HUES48 (cell line): ENCODE results near the gene MYLK.

Experiments used
- H3K27ac ChIP-seq: one replicate; pipeline ENCODE4 v1.7.0; 2013; ENCODE audit warnings: low read depth, low read length, inconsistent platforms
- H3K27me3 ChIP-seq: 2 replicates; pipeline ENCODE4 v1.6.1; 2013; ENCODE audit warnings: mild to moderate bottlenecking, low read length; ENCODE audit not compliant: control insufficient read depth, insufficient read depth
- H3K36me3 ChIP-seq: 2 replicates; pipeline ENCODE4 v1.6.1; 2013; ENCODE audit warnings: low read length; ENCODE audit not compliant: control insufficient read depth, insufficient read depth
- H3K4me1 ChIP-seq: 2 replicates; pipeline ENCODE4 v1.6.1; 2013; ENCODE audit warnings: mild to moderate bottlenecking, low read length; ENCODE audit not compliant: control insufficient read depth, insufficient read depth
- H3K4me3 ChIP-seq: 2 replicates; pipeline ENCODE4 v1.5.1; 2013; ENCODE audit warnings: mild to moderate bottlenecking, low read depth, low read length
- H3K9ac ChIP-seq: 2 replicates; pipeline ENCODE4 v1.6.1; 2013; ENCODE audit warnings: mild to moderate bottlenecking, low read depth, low read length, moderate library complexity
- H3K9me3 ChIP-seq: 2 replicates; pipeline ENCODE4 v1.6.1; 2013; ENCODE audit warnings: low read length; ENCODE audit not compliant: control insufficient read depth, insufficient read depth

The MYLK gene

DNA sequence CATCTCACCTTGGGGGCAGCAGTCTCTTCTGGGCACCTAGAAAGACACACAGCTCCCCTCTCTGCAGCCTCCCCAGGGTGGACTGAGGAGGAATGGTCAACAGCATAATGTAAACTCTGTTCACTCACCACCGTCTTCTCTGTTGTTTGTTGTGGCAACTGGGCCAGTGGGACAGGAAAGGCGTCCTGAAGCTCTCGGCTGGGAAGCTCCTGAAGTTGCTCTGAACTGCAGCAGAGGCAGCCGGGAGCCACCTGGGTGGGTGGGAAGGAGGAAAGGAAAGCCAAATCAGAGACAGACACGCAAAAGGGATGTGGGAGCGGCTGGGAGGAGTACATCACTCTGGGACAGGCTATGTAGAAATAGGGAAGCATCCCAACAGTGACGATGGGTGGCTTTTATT lies 52.7 kb downstream of the MYLK start:
- Histone ChIP-seq H3K27me3 (no peaks in the 10 kb centered on the region), H3K9me3 (peaks cover 23% of the 10 kb centered on the region), H3K36me3 (no peaks in the 10 kb centered on the region; the same call in 1 of the 2 replicates), H3K4me3 (no peak overlapping the region), H3K9ac (no peak overlapping the region), H3K27ac (no peak overlapping the region), H3K4me1 (no peaks in the 10 kb centered on the region)

DNA sequence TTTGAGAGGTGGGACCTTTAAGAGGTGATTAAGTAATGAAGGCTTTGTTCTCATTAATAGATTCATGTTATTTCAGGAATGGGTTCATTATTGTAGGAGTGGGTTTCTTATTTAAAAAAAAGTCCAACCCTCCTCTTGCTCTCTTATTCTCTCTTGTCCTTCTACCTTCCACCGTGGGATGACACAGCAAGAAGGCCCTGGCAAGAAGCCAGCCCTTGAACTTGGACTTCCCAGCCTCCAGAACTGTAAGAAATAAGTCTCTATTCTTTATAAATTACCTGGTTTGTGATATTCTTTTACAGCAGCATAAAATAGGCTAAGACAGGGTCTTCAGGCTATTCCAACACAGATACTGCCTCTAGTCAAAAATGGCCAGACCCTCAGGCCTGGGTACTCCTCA lies 62.2 kb downstream of the MYLK start:
- Histone ChIP-seq H3K27me3 (no peaks in the 10 kb centered on the region), H3K9me3 (peaks cover 8% of the 10 kb centered on the region), H3K9ac (no peak overlapping the region), H3K4me3 (no peak overlapping the region), H3K36me3 (no peaks in the 10 kb centered on the region), H3K27ac (no peak overlapping the region), H3K4me1 (0 out of 2 replicates have a peak, but pooled peaks cover 3% of the 10 kb centered on the region)

DNA sequence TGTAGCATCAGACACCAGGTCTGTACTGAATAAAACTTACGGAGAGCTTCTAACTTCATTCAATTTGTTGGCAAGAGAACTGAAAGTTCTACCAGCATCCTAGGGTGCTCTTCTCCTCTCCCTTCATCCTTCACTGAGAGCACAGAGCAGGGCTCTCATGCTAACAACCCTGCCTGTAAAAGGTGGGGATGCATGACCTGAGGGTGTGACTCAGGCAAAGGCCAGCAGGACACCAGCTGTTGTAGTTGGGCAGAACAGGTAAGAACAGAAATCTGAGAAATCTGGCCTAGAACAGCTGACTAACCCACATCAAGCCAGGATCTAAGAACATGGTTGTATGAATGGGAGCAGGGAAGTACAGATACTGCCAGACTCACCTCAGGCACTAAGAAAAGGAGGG lies 64.2 kb downstream of the MYLK start:
- Histone ChIP-seq H3K4me1 (0 out of 2 replicates have a peak, but pooled peaks cover 3% of the 10 kb centered on the region), H3K36me3 (no peaks in the 10 kb centered on the region), H3K9me3 (no peaks in the 10 kb centered on the region), H3K9ac (no peak overlapping the region), H3K27me3 (no peaks in the 10 kb centered on the region), H3K27ac (no peak overlapping the region), H3K4me3 (no peak overlapping the region)

DNA sequence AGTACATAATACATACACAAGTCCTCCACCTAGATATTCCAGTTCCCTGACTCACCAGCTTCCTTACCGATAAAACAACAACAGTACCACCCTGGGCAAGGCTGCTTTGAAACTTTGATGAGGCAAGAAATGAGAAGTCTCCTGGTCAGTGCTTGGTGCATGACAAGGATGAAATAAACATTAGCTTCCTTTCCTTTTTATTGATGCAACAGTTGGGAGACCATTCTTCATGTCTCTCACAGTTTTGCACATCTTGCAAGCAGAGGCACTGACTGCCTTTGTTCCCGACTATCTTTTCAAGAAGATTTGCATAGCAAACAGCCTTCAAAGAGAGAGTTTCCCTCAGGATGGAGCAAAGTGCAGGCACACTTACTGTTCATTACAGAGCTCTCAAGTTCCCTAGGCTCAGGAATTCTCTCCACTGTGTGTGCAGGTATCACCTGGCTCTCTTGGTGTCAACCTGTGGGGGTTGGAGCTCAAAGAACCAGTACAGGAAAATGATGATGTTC lies 65.2 kb downstream of the MYLK start:
- no peaks in the 10 kb centered on the region for H3K27me3 ChIP-seq
- no peak overlapping the region for H3K4me3 ChIP-seq
- no peaks in the 10 kb centered on the region for H3K9me3 ChIP-seq
- H3K36me3 ChIP-seq: no peaks in the 10 kb centered on the region
- H3K27ac ChIP-seq: no peak overlapping the region
- no peak overlapping the region for H3K9ac ChIP-seq
- H3K4me1 ChIP-seq: 0 out of 2 replicates have a peak, but pooled peaks cover 3% of the 10 kb centered on the region

DNA sequence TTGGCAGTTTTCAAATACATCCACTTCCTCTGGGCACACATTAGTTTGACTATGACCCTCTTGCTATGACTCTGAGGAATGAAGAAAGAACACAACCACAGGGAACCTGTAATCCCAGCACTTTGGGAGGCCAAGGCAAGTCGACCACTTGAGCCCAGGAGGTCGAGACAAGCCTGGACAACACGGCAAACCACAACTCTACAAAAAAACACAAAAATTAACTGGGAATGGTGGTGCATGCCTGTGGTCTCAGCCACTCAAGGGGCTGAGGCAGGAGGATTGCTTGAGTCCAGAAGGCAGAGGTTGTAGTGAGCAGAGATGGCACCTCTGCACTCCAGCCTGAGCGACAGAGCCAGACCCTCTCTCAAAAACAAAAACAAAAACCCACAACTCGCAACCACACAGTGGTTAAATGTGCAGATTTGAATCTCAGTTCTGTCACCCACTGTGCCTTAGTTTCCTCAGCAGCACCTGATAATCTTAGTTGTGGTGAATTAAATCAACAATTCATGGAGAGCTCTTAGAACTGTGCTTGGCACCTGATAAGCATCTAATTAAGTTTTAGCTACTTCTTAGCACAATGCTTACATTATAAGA lies 65.7 kb downstream of the MYLK start:
- H3K36me3 ChIP-seq: no peaks in the 10 kb centered on the region

DNA sequence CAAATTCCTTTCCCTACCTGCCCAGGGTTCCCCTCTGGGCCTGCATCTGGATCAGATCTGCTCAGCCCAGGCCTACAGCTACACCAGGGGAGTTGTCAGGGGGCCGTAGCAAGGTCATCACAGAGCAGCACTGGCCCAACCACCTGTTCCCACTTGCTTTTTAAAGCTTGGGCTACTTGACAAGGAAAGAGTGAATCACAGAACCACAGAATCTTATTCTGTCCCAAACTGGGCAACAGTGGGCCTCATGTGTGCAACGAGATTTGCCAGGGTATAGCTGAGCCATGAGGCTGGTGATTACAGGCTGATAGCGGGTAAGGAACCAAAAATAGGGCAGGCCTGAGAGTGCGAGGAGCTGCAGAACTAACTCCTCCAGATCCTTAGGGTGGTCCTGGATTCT lies 66.7 kb downstream of the MYLK start:
- Histone ChIP-seq H3K27ac (no peak overlapping the region), H3K27me3 (no peaks in the 10 kb centered on the region), H3K36me3 (no peaks in the 10 kb centered on the region), H3K4me3 (no peak overlapping the region), H3K9me3 (no peaks in the 10 kb centered on the region), H3K4me1 (0 out of 2 replicates have a peak, but pooled peaks cover 3% of the 10 kb centered on the region), H3K9ac (no peak overlapping the region)

More for the DNA sequence above, 65.7 kb downstream of the MYLK start:
- Histone ChIP-seq H3K4me1 (0 out of 2 replicates have a peak, but pooled peaks cover 3% of the 10 kb centered on the region), H3K9ac (no peak overlapping the region), H3K27me3 (no peaks in the 10 kb centered on the region), H3K27ac (no peak overlapping the region), H3K9me3 (no peaks in the 10 kb centered on the region), H3K4me3 (no peak overlapping the region)

DNA sequence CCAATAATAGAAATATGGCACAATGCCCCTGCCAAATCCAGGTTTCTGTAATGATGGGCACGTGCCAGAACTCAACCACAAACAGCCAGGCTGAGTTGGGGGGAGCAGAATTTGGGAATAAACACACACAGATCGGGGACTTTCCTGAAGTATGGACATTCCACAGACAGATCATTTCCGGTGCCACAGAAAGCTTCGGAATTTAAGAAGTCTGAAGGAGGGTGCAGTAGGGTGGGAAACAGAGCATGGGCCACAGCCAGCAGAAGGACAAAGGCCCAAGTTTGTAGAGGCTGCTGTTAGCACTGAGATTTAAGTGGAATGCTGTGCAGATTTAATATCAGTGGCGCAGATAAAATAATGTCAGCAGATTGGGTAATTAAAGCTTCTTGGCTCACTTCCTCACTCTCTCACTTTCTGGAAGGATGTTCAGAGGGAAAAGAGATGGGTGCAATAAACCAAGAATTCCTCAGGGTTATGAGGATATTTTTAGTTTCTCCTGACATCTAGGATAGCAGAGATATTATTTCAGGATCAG lies 67.4 kb downstream of the MYLK start:
- H3K9me3 ChIP-seq: no peaks in the 10 kb centered on the region
- H3K27ac ChIP-seq: no peak overlapping the region
- no peak overlapping the region for H3K9ac ChIP-seq
- no peak overlapping the region for H3K4me3 ChIP-seq
- no peaks in the 10 kb centered on the region for H3K27me3 ChIP-seq
- 0 out of 2 replicates have a peak, but pooled peaks cover 3% of the 10 kb centered on the region for H3K4me1 ChIP-seq
- no peaks in the 10 kb centered on the region for H3K36me3 ChIP-seq

DNA sequence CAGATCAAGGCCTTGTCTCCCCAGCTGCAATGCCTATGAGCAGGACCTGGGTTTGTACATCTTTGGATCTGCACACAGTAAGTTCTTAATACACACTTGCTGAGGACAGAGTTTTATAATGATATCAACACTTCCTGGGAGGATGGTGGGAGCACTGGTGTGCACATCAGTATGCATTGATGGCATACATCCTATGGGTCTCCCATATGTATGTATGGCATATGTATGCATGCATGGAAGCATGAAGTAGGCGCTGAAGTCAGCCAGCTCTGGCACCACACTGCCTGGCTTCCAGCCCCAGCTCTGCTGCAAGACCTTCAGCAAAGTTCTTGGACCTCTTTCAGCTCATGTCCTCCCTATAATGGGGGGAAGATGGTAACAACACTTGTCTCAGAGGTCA lies 68.2 kb downstream of the MYLK start:
- Histone ChIP-seq H3K9me3 (no peaks in the 10 kb centered on the region), H3K4me1 (0 out of 2 replicates have a peak, but pooled peaks cover 3% of the 10 kb centered on the region), H3K27me3 (no peaks in the 10 kb centered on the region), H3K36me3 (no peaks in the 10 kb centered on the region), H3K9ac (no peak overlapping the region), H3K4me3 (no peak overlapping the region), H3K27ac (no peak overlapping the region)

DNA sequence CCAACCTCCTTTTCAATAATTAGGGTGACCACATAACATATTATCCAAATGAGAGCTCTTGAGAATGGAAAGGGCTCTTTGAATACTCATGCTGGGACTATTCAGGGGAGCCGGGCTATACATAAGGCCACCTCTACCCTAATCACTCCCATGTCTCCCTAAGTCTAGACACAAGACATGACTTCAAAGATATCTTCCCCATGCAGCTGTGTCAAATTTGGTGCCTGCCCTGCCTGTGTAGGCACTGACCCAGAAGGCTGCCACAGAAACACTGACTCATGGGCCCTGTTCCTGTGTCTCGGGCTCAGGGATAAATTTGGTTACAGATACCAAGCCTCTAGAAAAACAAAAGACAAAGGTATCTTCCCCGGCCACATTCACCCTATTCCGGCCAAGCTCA lies 70.3 kb downstream of the MYLK start:
- H3K27me3 ChIP-seq: no peaks in the 10 kb centered on the region
- no peaks in the 10 kb centered on the region for H3K36me3 ChIP-seq

DNA sequence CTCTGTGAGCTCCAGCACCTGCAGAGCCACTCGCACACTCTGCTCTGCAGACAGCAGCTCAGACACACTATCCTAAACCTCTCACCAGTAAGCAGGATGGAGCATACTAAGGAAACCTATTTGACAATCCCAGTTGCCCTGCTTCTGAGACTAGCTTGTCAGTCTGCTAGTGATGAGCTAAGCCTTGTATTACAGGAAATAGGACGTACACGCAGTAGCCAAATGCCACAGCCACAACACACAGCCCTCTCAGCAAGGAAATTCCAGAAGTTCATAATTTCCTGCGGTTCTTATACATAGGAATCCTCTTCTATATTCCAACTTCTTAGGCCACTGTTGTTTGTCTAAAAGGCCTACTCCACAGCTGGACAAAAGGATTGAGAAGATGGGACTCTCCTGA lies 74.5 kb downstream of the MYLK start:
- Histone ChIP-seq H3K27ac (no peak overlapping the region), H3K4me1 (no peaks in the 10 kb centered on the region), H3K4me3 (no peak overlapping the region), H3K9me3 (no peaks in the 10 kb centered on the region), H3K9ac (no peak overlapping the region), H3K36me3 (no peaks in the 10 kb centered on the region), H3K27me3 (no peaks in the 10 kb centered on the region)

More for the DNA sequence above, 70.3 kb downstream of the MYLK start:
- no peaks in the 10 kb centered on the region for H3K4me1 ChIP-seq
- H3K4me3 ChIP-seq: no peak overlapping the region
- no peaks in the 10 kb centered on the region for H3K9me3 ChIP-seq
- H3K27ac ChIP-seq: no peak overlapping the region
- no peak overlapping the region for H3K9ac ChIP-seq

DNA sequence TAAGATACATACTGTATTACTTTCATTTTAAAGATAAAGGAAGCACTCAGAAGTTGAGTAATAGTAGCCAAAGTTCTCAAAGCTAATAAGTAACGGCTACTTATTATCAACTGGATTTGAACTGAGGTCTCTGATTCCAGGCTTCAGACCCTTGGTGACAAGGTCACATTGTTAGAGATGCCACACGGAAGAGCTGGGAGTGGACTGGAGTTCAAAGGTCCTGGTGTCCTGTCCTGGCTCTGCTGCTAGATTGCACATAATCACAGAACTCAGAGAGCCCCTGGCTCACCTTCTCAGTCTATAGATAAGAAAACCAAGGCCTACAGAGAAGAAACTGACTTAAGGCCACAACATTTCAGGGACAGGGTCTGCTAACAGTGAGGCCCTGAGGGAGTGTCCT lies 75.3 kb downstream of the MYLK start:
- H3K9me3 ChIP-seq: no peaks in the 10 kb centered on the region
- no peaks in the 10 kb centered on the region for H3K36me3 ChIP-seq
- H3K27me3 ChIP-seq: no peaks in the 10 kb centered on the region
- H3K9ac ChIP-seq: no peak overlapping the region
- no peak overlapping the region for H3K4me3 ChIP-seq
- no peaks in the 10 kb centered on the region for H3K4me1 ChIP-seq
- no peak overlapping the region for H3K27ac ChIP-seq
